HG02610 (cell line): ENCODE measurements around the gene KIF7.
"Not testable (repeated sequence)": the region's sequence is repeated elsewhere in the genome, so short reads cannot be mapped to it uniquely, and the experiment has no call there.

Experiments used
- ATAC-seq: cut with Tn5 transposase; IDR thresholded peaks from one replicate; pipeline ENCODE4 v1.9.1; 2021; ENCODE audit warnings: mild to moderate bottlenecking, moderate library complexity; ENCODE audit not compliant: unreplicated experiment

Gene KIF7

DNA sequence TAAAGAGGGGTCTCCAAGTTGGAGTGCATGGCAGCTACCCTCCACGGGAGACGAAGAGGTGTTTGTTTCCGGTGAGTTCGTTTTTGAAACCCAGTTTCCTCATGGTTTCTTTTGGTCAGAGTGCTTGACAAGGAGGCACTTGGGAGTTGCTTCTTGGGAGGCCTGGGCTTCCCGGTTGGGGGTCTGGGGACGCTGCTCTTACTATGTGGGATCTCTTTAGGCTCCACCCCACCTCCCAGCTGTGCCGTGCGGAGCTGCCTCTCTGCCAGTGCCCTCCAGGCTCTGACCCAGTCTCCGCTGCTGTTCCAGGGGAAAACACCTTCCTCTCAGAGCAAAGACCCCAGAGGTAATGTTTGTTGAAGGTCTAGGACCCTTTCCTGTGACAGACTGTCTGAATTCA is 29.6 kb downstream of the KIF7 start:
- no peak for ATAC-seq

DNA sequence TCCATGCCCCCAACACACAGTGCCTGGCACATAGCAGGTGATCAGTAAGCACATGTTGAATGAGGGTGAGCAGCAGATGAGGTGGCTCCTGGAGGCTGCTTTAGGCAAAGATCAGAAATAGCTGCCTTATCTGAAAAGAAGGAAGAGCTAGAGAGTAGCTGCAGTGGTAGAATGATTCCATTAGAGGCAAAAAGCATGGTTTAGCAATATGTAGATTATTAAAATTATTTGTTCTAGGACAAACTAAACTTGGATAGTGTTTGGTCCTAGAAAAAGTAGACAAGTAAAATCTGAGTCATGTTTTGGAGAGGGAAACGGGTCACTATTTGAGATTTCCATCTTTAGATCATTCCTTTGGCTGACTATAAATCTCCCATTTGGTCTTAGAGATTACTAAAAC is 32.1 kb downstream of the KIF7 start:
- ATAC-seq = no peak

GRCh38 chr15:89621547-89621946 is 33.7 kb downstream of the KIF7 start:
- no peak for ATAC-seq

DNA sequence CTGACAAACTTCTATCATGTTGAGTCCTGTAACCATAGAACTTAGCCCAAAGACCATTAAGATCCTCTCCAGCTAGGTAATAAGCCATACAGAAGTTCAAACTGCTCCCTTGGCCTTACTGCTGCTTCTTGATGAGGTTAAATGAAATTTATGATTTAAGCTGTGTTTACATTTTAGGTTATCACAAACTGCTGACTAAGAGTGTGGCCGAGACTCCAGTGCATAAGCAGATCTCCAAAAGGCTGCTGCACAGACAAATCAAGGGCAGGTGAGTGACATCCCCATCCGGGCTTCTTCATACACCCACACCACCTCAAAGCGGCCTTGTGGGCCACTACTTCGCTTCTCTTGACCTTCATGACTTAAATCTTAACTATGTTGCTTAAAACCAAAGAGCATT is 39.0 kb downstream of the KIF7 start:
- ATAC-seq = no peak

GRCh38 chr15:89615135-89615534 is 40.1 kb downstream of the KIF7 start:
- ATAC-seq = no peak

DNA sequence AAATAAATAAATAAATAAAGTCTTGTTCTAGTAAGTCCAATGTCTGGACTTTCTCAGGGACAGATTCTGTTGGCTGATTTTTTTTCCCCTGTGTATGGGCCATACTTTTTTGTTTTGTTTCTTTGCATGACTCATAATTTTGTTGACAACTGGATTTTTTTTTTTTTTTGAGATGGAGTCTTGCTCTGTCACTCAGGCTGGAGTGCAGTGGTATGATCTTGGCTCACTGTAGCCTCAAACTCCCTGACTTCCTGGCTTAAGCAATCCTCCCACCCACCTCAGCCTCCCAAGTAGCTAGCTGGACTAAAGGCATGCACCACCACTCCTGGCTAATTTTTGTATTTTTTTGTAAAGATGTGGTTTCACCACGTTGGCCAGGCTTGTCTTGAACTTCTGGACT is 41.1 kb downstream of the KIF7 start:
- ATAC-seq = no peak

- no peak for ATAC-seq
These were observed 42.2 kb downstream of the KIF7 start for GRCh38 chr15:89613031-89613430.

- ATAC-seq = no peak
These were observed 44.0 kb downstream of the KIF7 start for GRCh38 chr15:89611317-89611716.

- ATAC-seq = no peak
These were observed 56.2 kb downstream of the KIF7 start for GRCh38 chr15:89599021-89599420.

GRCh38 chr15:89593018-89593417 is 62.2 kb downstream of the KIF7 start:
- no peak for ATAC-seq

- ATAC-seq = no peak
These were observed 63.4 kb downstream of the KIF7 start for GRCh38 chr15:89591834-89592233.

- no peak for ATAC-seq
These were observed 67.3 kb downstream of the KIF7 start for GRCh38 chr15:89587955-89588354.

DNA sequence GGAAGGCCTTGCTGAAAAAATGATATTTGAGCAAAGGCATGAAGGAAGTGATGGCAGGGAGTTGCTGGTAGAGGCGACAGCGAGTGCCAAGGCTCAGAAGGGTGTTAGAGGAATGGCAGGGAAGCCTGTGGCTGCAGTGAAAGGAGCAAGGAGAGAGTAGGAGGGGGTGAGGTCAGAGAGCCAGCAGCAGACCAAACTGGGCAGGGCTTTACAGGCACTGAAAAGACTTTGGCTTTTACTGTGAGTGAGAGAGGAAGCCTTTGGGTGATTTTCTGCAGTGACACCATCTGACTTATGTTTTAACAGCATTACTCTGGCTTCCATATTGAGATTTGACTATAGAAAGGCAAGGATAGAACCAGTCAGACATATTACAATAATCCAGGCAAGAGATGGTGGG is 68.6 kb downstream of the KIF7 start:
- ATAC-seq = no peak

GRCh38 chr15:89580747-89581146 is 74.5 kb downstream of the KIF7 start:
- ATAC-seq = not testable (repeated sequence)

GRCh38 chr15:89578146-89578545 is 77.1 kb downstream of the KIF7 start:
- ATAC-seq = no peak
